ENCODE measurements around the gene TECR. TPM values are rescaled to one million over a fixed set of nuclear protein-coding genes. Genes with fewer than 3 reads are reported as not detected.

The TECR gene
- total RNA-seq = 100 to 1,000 TPM in 2 of 6 donors, 10 to 100 TPM in 4; 54.0 to 124 (median 80.6) TPM

- DNase-seq (peak; percentile 99 to 100), ATAC-seq (ENCODE audit: low FRiP score in 2 of 2) (peak; percentile 99 to 100)
- Histone ChIP-seq H3K36me3 (no peaks in the 10 kb centered on the region), H3K9me3 (no peaks in the 10 kb centered on the region), H3K27ac (peak within 1 kb of the TSS; percentile 91 to 97 (median 91)), H3K4me3 (peak within 1 kb of the TSS; percentile 57 to 90 (median 76)), H3K27me3 (no peaks in the 10 kb centered on the region), H3K4me1 (peaks cover 11 to 30% (median 16%) of the 10 kb centered on the region in 4 donors)
- TF ChIP-seq CTCF (IDR thresholded peaks at IDR 0.05) = peak in 1 of 6 experiments; percentile 18
- peak; percentile 93 to 97 for TF ChIP-seq POLR2AphosphoS5 (IDR thresholded peaks at IDR 0.05)
- TF ChIP-seq POLR2A (IDR thresholded peaks at IDR 0.05) = peak in 3 of 4 donors; percentile 94 to 99 (median 94)
- peak in 1 of 4 donors; percentile 42 for TF ChIP-seq EP300 (IDR thresholded peaks at IDR 0.05)
- WGBS, 2 donors = 1% methylated on average over 11 to 55 of the region's 59 CpGs
These were observed at the start of gene TECR for GRCh38 chr19:14529254-14530004. TSS of gene TECR (plus strand) at chr19:14529594. CDS start at chr19:14529697, 103 bp downstream.

GRCh38 chr19:14479975-14480699 lies 49.3 kb upstream of the TECR start:
- Histone ChIP-seq H3K4me3 (no peak overlapping the region), H3K36me3 (peaks cover 0 to 55% (median 48%) of the 10 kb centered on the region in 4 donors), H3K4me1 (peaks cover 16 to 39% (median 20%) of the 10 kb centered on the region in 4 donors), H3K9me3 (no peaks in the 10 kb centered on the region), H3K27me3 (peaks cover 0 to 5% (median 0%) of the 10 kb centered on the region in 4 donors), H3K27ac (peak overlapping the region in 1 of 4 donors; percentile 34)
- 40 to 72% methylated on average over 1 to 20 of the region's 43 CpGs for WGBS, 2 donors
- DNase-seq = peak; percentile 46 to 93
- peak; percentile 53 to 61 for ATAC-seq (ENCODE audit: low FRiP score in 2 of 2)
- TF ChIP-seq CTCF (IDR thresholded peaks at IDR 0.05) (peak; percentile 88 to 93 (median 90)), POLR2A (IDR thresholded peaks at IDR 0.05) (no peak)

- DNase-seq (no peak), ATAC-seq (ENCODE audit: low FRiP score in 2 of 2) (no peak)
- Histone ChIP-seq H3K36me3 (peaks cover 0 to 58% (median 49%) of the 10 kb centered on the region in 4 donors), H3K27me3 (no peaks in the 10 kb centered on the region), H3K4me1 (peaks cover 10 to 33% (median 14%) of the 10 kb centered on the region in 4 donors), H3K9me3 (no peaks in the 10 kb centered on the region), H3K27ac (no peak overlapping the region), H3K4me3 (no peak overlapping the region)
- 82 to 91% methylated on average over 4 to 5 of the region's 5 CpGs for WGBS, 2 donors
- TF ChIP-seq POLR2AphosphoS5 (IDR thresholded peaks at IDR 0.05) (no peak), POLR2A (IDR thresholded peaks at IDR 0.05) (no peak), EP300 (IDR thresholded peaks at IDR 0.05) (no peak), CTCF (IDR thresholded peaks at IDR 0.05) (no peak)
These were observed 48.7 kb upstream of the TECR start for GRCh38 chr19:14480700-14481079.

GRCh38 chr19:14482172-14482941 lies 47.0 kb upstream of the TECR start:
- Histone ChIP-seq H3K27me3 (no peaks in the 10 kb centered on the region), H3K4me3 (no peak overlapping the region), H3K9me3 (no peaks in the 10 kb centered on the region), H3K4me1 (peaks cover 0 to 17% (median 3%) of the 10 kb centered on the region in 4 donors), H3K36me3 (peaks cover 0 to 70% (median 51%) of the 10 kb centered on the region in 4 donors), H3K27ac (no peak overlapping the region)
- ATAC-seq (ENCODE audit: low FRiP score in 2 of 2) (no peak), DNase-seq (no peak)
- TF ChIP-seq CTCF (IDR thresholded peaks at IDR 0.05) (no peak), POLR2A (IDR thresholded peaks at IDR 0.05) (no peak), POLR2AphosphoS5 (IDR thresholded peaks at IDR 0.05) (no peak), EP300 (IDR thresholded peaks at IDR 0.05) (no peak)
- WGBS, 2 donors = 94 to 96% methylated on average over 9 to 18 of the region's 18 CpGs
